SU-DHL-6 (cell line): ENCODE measurements around the gene OTX1.

Source experiments
- H2AFZ ChIP-seq: fragments of 200-600 bp; sonication (generic); 2 replicates; pipeline ENCODE4 v1.6.1; 2014; ENCODE audit warnings: low read depth, mild to moderate bottlenecking, moderate library complexity, mixed read lengths, antibody characterized with exemption, low read length; ENCODE audit not compliant: severe bottlenecking
- H3F3A ChIP-seq: fragments of 200-600 bp; shearing (Covaris generic); 2 replicates; pipeline ENCODE4 v1.6.0; 2016; ENCODE audit warnings: antibody characterized with exemption, mild to moderate bottlenecking; ENCODE audit not compliant: insufficient read depth
- H3K27ac ChIP-seq: fragments of 200-600 bp; sonication (generic); 2 replicates; pipeline ENCODE4 v1.5.1; 2016; ENCODE audit warnings: low read depth, mild to moderate bottlenecking, low read length, moderate library complexity, mixed read lengths
- H3K27me3 ChIP-seq: fragments of 200-600 bp; sonication (generic), shearing (Covaris generic); 2 replicates; pipeline ENCODE4 v1.6.0; 2014; ENCODE audit warnings: mild to moderate bottlenecking, low read length
- H3K36me3 ChIP-seq: fragments of 200-600 bp; sonication (generic); 2 replicates; pipeline ENCODE4 v1.6.1; 2014; ENCODE audit warnings: mild to moderate bottlenecking, low read length, mixed read lengths
- H3K4me2 ChIP-seq: fragments of 300-600, 200-600 bp; shearing (Covaris generic), sonication (generic); 2 replicates; pipeline ENCODE4 v1.6.0; 2014; ENCODE audit warnings: low read length, low read depth, mild to moderate bottlenecking; ENCODE audit not compliant: poor library complexity, severe bottlenecking
- H3K4me3 ChIP-seq: fragments of 200-600 bp; sonication (generic); 2 replicates; pipeline ENCODE4 v1.5.1; 2014; ENCODE audit warnings: antibody characterized with exemption, low read length, mild to moderate bottlenecking, mixed read lengths; ENCODE audit not compliant: insufficient read depth, poor library complexity, severe bottlenecking
- H3K79me2 ChIP-seq: fragments of 200-600 bp; sonication (generic); 2 replicates; pipeline ENCODE4 v1.6.1; 2014; ENCODE audit warnings: mild to moderate bottlenecking, low read length, moderate library complexity; ENCODE audit not compliant: insufficient read depth
- H3K9ac ChIP-seq: fragments of 200-600 bp; sonication (generic); 2 replicates; pipeline ENCODE4 v1.7.0; 2014; ENCODE audit warnings: mild to moderate bottlenecking, low read length
- H3K9me2 ChIP-seq: fragments of 200-600 bp; sonication (generic); replicated peaks from 2 replicates; pipeline ENCODE4 v1.6.1; 2014; ENCODE audit warnings: low read length; ENCODE audit not compliant: insufficient read depth
- H3K9me3 ChIP-seq: fragments of 200-600 bp; sonication (generic); 2 replicates; pipeline ENCODE4 v1.6.1; 2014; ENCODE audit warnings: low read length, mixed read lengths; ENCODE audit not compliant: insufficient read depth
- H4K20me1 ChIP-seq: fragments of 200-600 bp; sonication (generic); 2 replicates; pipeline ENCODE4 v1.6.1; 2014; ENCODE audit warnings: low read depth, mild to moderate bottlenecking, antibody characterized with exemption, low read length, moderate library complexity, mixed read lengths
- EZH2phosphoT487 ChIP-seq: fragments of 200-600 bp; sonication (generic), shearing (Covaris generic); conservative IDR thresholded peaks from 2 replicates; pipeline ENCODE4 v1.6.1; 2018; ENCODE audit warnings: mild to moderate bottlenecking, antibody characterized with exemption, low read length, moderate library complexity, mixed read lengths
- TF ChIP-seq, protein P1 (sequence below): fragments of 200-600 bp; sonication (generic); IDR thresholded peaks from one replicate; pipeline ENCODE4 v1.5.1; 2017; ENCODE audit warnings: antibody characterized with exemption, mild to moderate bottlenecking, low read length, moderate library complexity; ENCODE audit not compliant: insufficient read depth, poor library complexity, severe bottlenecking

The OTX1 gene

DNA sequence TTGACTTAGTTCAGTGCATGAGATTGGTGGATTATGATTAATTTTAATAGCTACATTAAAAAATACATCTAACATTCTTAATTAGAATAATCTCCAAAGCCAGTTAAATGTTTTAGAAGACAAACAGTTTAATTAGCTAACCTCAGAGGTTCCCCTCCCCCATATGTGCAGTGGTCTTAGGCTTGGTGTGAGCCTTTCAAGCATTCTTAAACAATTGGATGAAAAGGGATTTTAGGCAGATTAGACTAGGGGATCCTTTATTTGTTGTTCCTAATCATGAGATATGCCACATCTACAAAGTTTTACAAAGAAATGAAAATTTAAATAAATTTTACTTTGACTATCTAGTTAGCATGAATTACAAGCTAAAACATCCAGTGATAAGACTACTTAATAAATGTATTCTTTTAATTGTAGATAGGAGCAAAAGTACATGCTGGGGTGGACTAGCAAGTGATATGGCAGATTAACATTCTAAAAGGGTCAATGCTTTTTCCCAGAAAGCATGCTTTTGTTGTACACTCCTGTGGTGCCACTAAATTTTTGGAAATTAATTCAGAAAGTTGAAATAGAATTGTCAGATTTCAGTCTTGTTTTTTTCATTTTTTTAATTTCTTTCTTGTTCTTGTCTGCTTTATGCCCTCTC is 42.7 kb upstream of the OTX1 start:
- TF ChIP-seq EZH2phosphoT487 = no peak
- TF ChIP-seq, protein P1, sequence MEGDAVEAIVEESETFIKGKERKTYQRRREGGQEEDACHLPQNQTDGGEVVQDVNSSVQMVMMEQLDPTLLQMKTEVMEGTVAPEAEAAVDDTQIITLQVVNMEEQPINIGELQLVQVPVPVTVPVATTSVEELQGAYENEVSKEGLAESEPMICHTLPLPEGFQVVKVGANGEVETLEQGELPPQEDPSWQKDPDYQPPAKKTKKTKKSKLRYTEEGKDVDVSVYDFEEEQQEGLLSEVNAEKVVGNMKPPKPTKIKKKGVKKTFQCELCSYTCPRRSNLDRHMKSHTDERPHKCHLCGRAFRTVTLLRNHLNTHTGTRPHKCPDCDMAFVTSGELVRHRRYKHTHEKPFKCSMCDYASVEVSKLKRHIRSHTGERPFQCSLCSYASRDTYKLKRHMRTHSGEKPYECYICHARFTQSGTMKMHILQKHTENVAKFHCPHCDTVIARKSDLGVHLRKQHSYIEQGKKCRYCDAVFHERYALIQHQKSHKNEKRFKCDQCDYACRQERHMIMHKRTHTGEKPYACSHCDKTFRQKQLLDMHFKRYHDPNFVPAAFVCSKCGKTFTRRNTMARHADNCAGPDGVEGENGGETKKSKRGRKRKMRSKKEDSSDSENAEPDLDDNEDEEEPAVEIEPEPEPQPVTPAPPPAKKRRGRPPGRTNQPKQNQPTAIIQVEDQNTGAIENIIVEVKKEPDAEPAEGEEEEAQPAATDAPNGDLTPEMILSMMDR = no peak
- no peaks in the 10 kb centered on the region for H3F3A ChIP-seq
- H3K9ac ChIP-seq = no peak overlapping the region
- H3K4me2 ChIP-seq = no peak overlapping the region
- no peaks in the 10 kb centered on the region for H3K9me3 ChIP-seq
- no peaks in the 10 kb centered on the region; the same call in 1 of the 2 replicates for H3K36me3 ChIP-seq
- H3K9me2 ChIP-seq = no peaks in the 10 kb centered on the region
- H4K20me1 ChIP-seq = no peaks in the 10 kb centered on the region
- no peaks in the 10 kb centered on the region for H3K79me2 ChIP-seq
- no peak overlapping the region for H3K27ac ChIP-seq
- no peak overlapping the region for H2AFZ ChIP-seq
- H3K27me3 ChIP-seq = no peaks in the 10 kb centered on the region
- no peak overlapping the region for H3K4me3 ChIP-seq

DNA sequence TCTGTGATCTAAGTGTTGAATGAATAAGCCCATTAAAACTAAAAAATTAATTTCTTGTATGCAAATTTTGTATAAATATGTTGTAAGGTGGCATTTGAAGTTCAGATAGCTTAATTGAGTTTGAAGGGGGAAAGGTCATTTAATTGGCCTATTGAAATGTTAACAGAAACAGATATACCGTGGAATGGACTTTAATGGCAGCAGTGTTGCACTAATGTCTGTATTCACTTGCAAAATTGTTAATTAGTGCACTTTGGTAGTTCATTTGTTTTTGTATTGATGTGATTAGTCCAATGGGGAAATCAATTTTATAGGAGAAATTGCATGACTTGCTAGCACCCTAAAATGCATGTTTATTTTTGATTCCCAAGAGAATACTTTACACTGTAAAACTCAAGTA is 41.8 kb upstream of the OTX1 start:
- Histone ChIP-seq H3K9me3 (no peaks in the 10 kb centered on the region), H3K36me3 (no peaks in the 10 kb centered on the region; the same call in 1 of the 2 replicates), H4K20me1 (no peaks in the 10 kb centered on the region), H3K79me2 (no peaks in the 10 kb centered on the region), H3K9ac (no peak overlapping the region), H3K4me2 (no peak overlapping the region), H3K4me3 (no peak overlapping the region), H2AFZ (no peak overlapping the region), H3K27ac (no peak overlapping the region), H3F3A (no peaks in the 10 kb centered on the region), H3K27me3 (no peaks in the 10 kb centered on the region), H3K9me2 (no peaks in the 10 kb centered on the region)
- TF ChIP-seq EZH2phosphoT487 = no peak
- TF ChIP-seq, protein P1 = no peak

DNA sequence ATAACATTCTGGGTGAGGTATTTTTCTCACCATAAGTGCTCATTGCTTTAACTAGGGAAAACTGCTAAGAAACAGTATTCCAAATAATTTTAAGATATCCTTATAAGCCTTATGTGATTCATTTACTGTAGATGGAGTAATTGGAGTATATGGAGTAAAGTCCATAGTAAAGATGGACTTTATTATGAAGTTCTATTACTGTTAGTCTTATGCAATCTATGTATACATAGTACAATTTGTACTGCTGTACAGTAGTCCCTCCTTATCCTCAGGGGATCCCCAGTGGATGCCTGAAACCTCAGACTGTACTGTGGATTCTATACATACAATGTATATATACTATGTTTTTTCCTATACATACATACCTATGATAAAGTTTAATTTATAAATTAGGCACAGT is 41.1 kb upstream of the OTX1 start:
- Histone ChIP-seq H4K20me1 (no peaks in the 10 kb centered on the region), H3K4me2 (no peak overlapping the region), H3K27ac (no peak overlapping the region), H3K4me3 (no peak overlapping the region), H2AFZ (no peak overlapping the region), H3K36me3 (no peaks in the 10 kb centered on the region; the same call in 1 of the 2 replicates), H3F3A (no peaks in the 10 kb centered on the region), H3K9me3 (no peaks in the 10 kb centered on the region), H3K9me2 (no peaks in the 10 kb centered on the region), H3K27me3 (no peaks in the 10 kb centered on the region), H3K9ac (no peak overlapping the region), H3K79me2 (no peaks in the 10 kb centered on the region)
- TF ChIP-seq EZH2phosphoT487 = no peak
- TF ChIP-seq, protein P1 = no peak
